ENCODE data around the gene TTLL11. TPM values are rescaled to one million over a fixed set of nuclear protein-coding genes. Genes with fewer than 3 reads are reported as not detected.

Gene TTLL11
- total RNA-seq, 1 donor from 2014 or later = 6.9 TPM

GRCh38 chr9:122087406-122088200 lies 5.5 kb downstream of the TTLL11 start:
- FAIRE-seq = no peak
- TF ChIP-seq CTCF (IDR thresholded peaks at IDR 0.05; ENCODE audit: insufficient read depth, low read depth, low read length) (no peak), EZH2 (IDR thresholded peaks at IDR 0.05; ENCODE audit: insufficient read depth, low read length) (no peak)
- Histone ChIP-seq H2AFZ (ENCODE audit: low read depth, low read length) (no peak overlapping the region), H3K4me3 (ENCODE audit: insufficient read depth, low read depth, low read length) (no peak overlapping the region), H3K79me2 (ENCODE audit: insufficient read depth, low read length) (peaks cover 49% of the 10 kb centered on the region), H3K9me3 (ENCODE audit: insufficient read depth, low read depth, low read length) (no peaks in the 10 kb centered on the region), H4K20me1 (ENCODE audit: insufficient read depth, low read length) (peaks cover 52% of the 10 kb centered on the region), H3K9ac (ENCODE audit: low read length) (no peak overlapping the region), H3K36me3 (ENCODE audit: insufficient read depth, low read length) (no peaks in the 10 kb centered on the region), H3K27ac (ENCODE audit: low read depth, low read length) (no peak overlapping the region), H3K4me1 (ENCODE audit: insufficient read depth, low read length) (peaks cover 17% of the 10 kb centered on the region), H3K4me2 (ENCODE audit: low read length) (no peak overlapping the region), H3K27me3 (ENCODE audit: insufficient read depth, low read length) (no peaks in the 10 kb centered on the region)
- H3K27ac Mint-ChIP-seq (ENCODE audit: unreplicated experiment) = no peak overlapping the region
- H3K4me1 Mint-ChIP-seq (ENCODE audit: low read depth, unreplicated experiment) = peaks cover 7% of the 10 kb centered on the region
- H3K4me3 Mint-ChIP-seq (ENCODE audit: unreplicated experiment) = no peak overlapping the region
- peak; percentile 12 for DNase-seq (ENCODE audit: low read depth)
- no peaks in the 10 kb centered on the region for H3K9me3 Mint-ChIP-seq (ENCODE audit: unreplicated experiment)
- H3K36me3 Mint-ChIP-seq (ENCODE audit: low read depth, unreplicated experiment) = peaks cover 6% of the 10 kb centered on the region
- H3K27me3 Mint-ChIP-seq (ENCODE audit: low read depth, unreplicated experiment) = no peaks in the 10 kb centered on the region

- H3K36me3 Mint-ChIP-seq (ENCODE audit: low read depth, unreplicated experiment) = peaks cover 6% of the 10 kb centered on the region
- Histone ChIP-seq H3K27me3 (ENCODE audit: insufficient read depth, low read length) (no peaks in the 10 kb centered on the region), H3K4me3 (ENCODE audit: insufficient read depth, low read depth, low read length) (no peak overlapping the region), H3K4me2 (ENCODE audit: low read length) (no peak overlapping the region), H3K9me3 (ENCODE audit: insufficient read depth, low read depth, low read length) (no peaks in the 10 kb centered on the region), H3K27ac (ENCODE audit: low read depth, low read length) (no peak overlapping the region), H3K36me3 (ENCODE audit: insufficient read depth, low read length) (no peaks in the 10 kb centered on the region), H3K4me1 (ENCODE audit: insufficient read depth, low read length) (peaks cover 11% of the 10 kb centered on the region), H3K9ac (ENCODE audit: low read length) (no peak overlapping the region), H4K20me1 (ENCODE audit: insufficient read depth, low read length) (peaks cover 46% of the 10 kb centered on the region), H2AFZ (ENCODE audit: low read depth, low read length) (no peak overlapping the region), H3K79me2 (ENCODE audit: insufficient read depth, low read length) (peaks cover 43% of the 10 kb centered on the region)
- FAIRE-seq = no peak
- H3K27ac Mint-ChIP-seq (ENCODE audit: unreplicated experiment) = no peak overlapping the region
- H3K4me3 Mint-ChIP-seq (ENCODE audit: unreplicated experiment) = no peak overlapping the region
- H3K27me3 Mint-ChIP-seq (ENCODE audit: low read depth, unreplicated experiment) = no peaks in the 10 kb centered on the region
- DNase-seq (ENCODE audit: low read depth) = no peak
- no peaks in the 10 kb centered on the region for H3K9me3 Mint-ChIP-seq (ENCODE audit: unreplicated experiment)
- no peak for TF ChIP-seq EZH2 (IDR thresholded peaks at IDR 0.05; ENCODE audit: insufficient read depth, low read length)
- TF ChIP-seq CTCF (IDR thresholded peaks at IDR 0.05; ENCODE audit: insufficient read depth, low read depth, low read length) = no peak
- peaks cover 3% of the 10 kb centered on the region for H3K4me1 Mint-ChIP-seq (ENCODE audit: low read depth, unreplicated experiment)
Measured at GRCh38 chr9:122086873-122087272, 6.2 kb downstream of the TTLL11 start.

GRCh38 chr9:122085260-122085659 lies 7.8 kb downstream of the TTLL11 start:
- Histone ChIP-seq H3K4me2 (ENCODE audit: low read length) (no peak overlapping the region), H3K27me3 (ENCODE audit: insufficient read depth, low read length) (no peaks in the 10 kb centered on the region), H3K4me1 (ENCODE audit: insufficient read depth, low read length) (peaks cover 10% of the 10 kb centered on the region), H3K9me3 (ENCODE audit: insufficient read depth, low read depth, low read length) (no peaks in the 10 kb centered on the region), H3K4me3 (ENCODE audit: insufficient read depth, low read depth, low read length) (no peak overlapping the region), H3K36me3 (ENCODE audit: insufficient read depth, low read length) (no peaks in the 10 kb centered on the region), H4K20me1 (ENCODE audit: insufficient read depth, low read length) (peaks cover 36% of the 10 kb centered on the region), H3K27ac (ENCODE audit: low read depth, low read length) (no peak overlapping the region), H3K79me2 (ENCODE audit: insufficient read depth, low read length) (peaks cover 26% of the 10 kb centered on the region), H2AFZ (ENCODE audit: low read depth, low read length) (no peak overlapping the region), H3K9ac (ENCODE audit: low read length) (no peak overlapping the region)
- no peaks in the 10 kb centered on the region for H3K9me3 Mint-ChIP-seq (ENCODE audit: unreplicated experiment)
- no peak overlapping the region for H3K4me3 Mint-ChIP-seq (ENCODE audit: unreplicated experiment)
- H3K27me3 Mint-ChIP-seq (ENCODE audit: low read depth, unreplicated experiment) = no peaks in the 10 kb centered on the region
- TF ChIP-seq EZH2 (IDR thresholded peaks at IDR 0.05; ENCODE audit: insufficient read depth, low read length) (no peak), CTCF (IDR thresholded peaks at IDR 0.05; ENCODE audit: insufficient read depth, low read depth, low read length) (no peak)
- no peak for DNase-seq (ENCODE audit: low read depth)
- H3K27ac Mint-ChIP-seq (ENCODE audit: unreplicated experiment) = no peak overlapping the region
- no peak for FAIRE-seq
- H3K36me3 Mint-ChIP-seq (ENCODE audit: low read depth, unreplicated experiment) = peaks cover 2% of the 10 kb centered on the region
- no peaks in the 10 kb centered on the region for H3K4me1 Mint-ChIP-seq (ENCODE audit: low read depth, unreplicated experiment)
